HepG2 (cell line): ENCODE data around the gene MRNIP. TPM values are rescaled to one million over a fixed set of nuclear protein-coding genes. Genes with fewer than 3 reads are reported as not detected.

ENCODE experiments used
- ATAC-seq: fragments of 200-7000 bp; cut with Tn5 transposase; 3 replicates; pipeline ENCODE4 v1.9.1; 2020; ENCODE audit warnings: mild to moderate bottlenecking, moderate library complexity
- BruUV-seq: library from RNA; stranded (reverse); fragments of 400-500 nt; replicated peaks from 2 replicates; lab custom pipeline; 2021; lab: Mats Ljungman, UMichigan
- CTCF ChIA-PET: fragments of 300-600 bp; formaldehyde crosslinking; extraction: SDS; loops from one replicate; lab custom pipeline; 2021; ENCODE audit warnings: low total read pairs, inconsistent platforms, low intra/inter-chr PET ratio; lab: Yijun Ruan, JAX
- POLR2A ChIA-PET: fragments of 350-600 bp; sonication (Branson Sonifier 250); formaldehyde crosslinking; loops from one replicate; lab custom pipeline; 2020; ENCODE audit warnings: antibody characterized with exemption, inconsistent platforms; lab: Yijun Ruan, JAX
- DNase-seq: peaks from one replicate; pipeline ENCODE4 v3.0.0-alpha.2; 2015; ENCODE audit warnings: low spot score
- FAIRE-seq: peaks from 3 replicates; lab custom pipeline; 2011; peaks lifted over from hg19 to GRCh38; lab: Jason Lieb, UNC
- H2AFZ ChIP-seq: one replicate; pipeline ENCODE4 v1.6.1; 2011; ENCODE audit warnings: low read length, inconsistent platforms
- H3K27ac ChIP-seq: fragments of 300-600 bp; 3 replicates; pipeline ENCODE4 v1.8.0; 2011; ENCODE audit warnings: mixed run types, mild to moderate bottlenecking, mixed read lengths, low read length, inconsistent platforms; ENCODE audit not compliant: insufficient read depth; ENCODE audit errors: extremely low read length
- H3K27me3 ChIP-seq, 2 experiments: fragments of 200-600 bp in 1 of 2; 2 replicates in 1 of 2; 3 replicates in 1 of 2; pipeline versions ENCODE4 v1.6.0 to v1.8.0; 2011; ENCODE audit warnings: low read length in 2 of 2, mild to moderate bottlenecking in 2 of 2, moderate library complexity in 2 of 2, inconsistent platforms in 1 of 2; ENCODE audit not compliant: insufficient read depth in 2 of 2, control insufficient read depth in 1 of 2
- H3K36me3 ChIP-seq, 2 experiments: fragments of 200-600 bp in 1 of 2; replicated peaks in 1 of 2; 2 replicates in 1 of 2; 3 replicates in 1 of 2; pipeline versions ENCODE4 v1.5.1 to v1.8.0; 2011; ENCODE audit warnings: low read length in 2 of 2, inconsistent platforms in 1 of 2; ENCODE audit not compliant: insufficient read depth in 2 of 2, control insufficient read depth in 1 of 2
- H3K4me1 ChIP-seq: 2 replicates; pipeline ENCODE4 v1.5.1; 2012; ENCODE audit warnings: low read length, inconsistent platforms; ENCODE audit not compliant: insufficient read depth
- H3K4me2 ChIP-seq: 2 replicates; pipeline ENCODE4 v1.6.0; 2011; ENCODE audit warnings: low read depth, low read length, inconsistent platforms
- H3K4me3 ChIP-seq, 3 experiments: fragments of 200-600 bp in 1 of 3; sonication (generic), shearing (Covaris generic) in 1 of 3; replicated peaks in 1 of 3; 2 replicates each; pipeline ENCODE4 v1.5.1; 2011 to 2016; ENCODE audit warnings: low read length in 3 of 3, inconsistent platforms in 2 of 3, low read depth in 2 of 3, mild to moderate bottlenecking in 2 of 3, control low read depth in 1 of 3, mixed read lengths in 1 of 3; ENCODE audit not compliant: insufficient read depth in 1 of 3
- H3K79me2 ChIP-seq: one replicate; pipeline ENCODE4 v1.6.1; 2011; ENCODE audit warnings: low read length, inconsistent platforms; ENCODE audit not compliant: insufficient read depth
- H3K9ac ChIP-seq: 2 replicates; pipeline ENCODE4 v1.6.0; 2011; ENCODE audit warnings: mild to moderate bottlenecking, low read depth, low read length, inconsistent platforms; ENCODE audit not compliant: insufficient read depth
- H3K9me3 ChIP-seq: 2 replicates; pipeline ENCODE4 v1.5.1; 2012; ENCODE audit warnings: mild to moderate bottlenecking, low read length
- H4K20me1 ChIP-seq: 2 replicates; pipeline ENCODE4 v1.6.0; 2011; ENCODE audit warnings: inconsistent platforms, mild to moderate bottlenecking, low read length, moderate library complexity; ENCODE audit not compliant: insufficient read depth
- AGO1 ChIP-seq: fragments of 200-400 bp; formaldehyde crosslinking; IDR thresholded peaks from 2 replicates; pipeline ENCODE4 v1.6.1; 2017; ENCODE audit warnings: mild to moderate bottlenecking, low read depth, low read length, moderate library complexity; ENCODE audit not compliant: poor library complexity, severe bottlenecking
- CENPT ChIP-seq: sonication (generic); formaldehyde crosslinking; IDR thresholded peaks from 2 replicates; pipeline ENCODE4 v1.8.0; 2022; ENCODE audit warnings: low read depth, mild to moderate bottlenecking, moderate library complexity, missing genetic modification reagents
- EP300 ChIP-seq, 3 experiments: sonication (generic) in 1 of 3; formaldehyde crosslinking in 1 of 3; IDR thresholded peaks; 2 replicates each; pipeline versions ENCODE4 v1.5.1 to v1.6.1; 2011 to 2020; ENCODE audit warnings: low read depth in 2 of 3, low read length in 2 of 3, borderline replicate concordance in 1 of 3, improper control_type of control experiment in 1 of 3, mild to moderate bottlenecking in 1 of 3, missing genetic modification reagents in 1 of 3, moderate library complexity in 1 of 3
- RBFOX2 ChIP-seq: fragments of 200-400 bp; formaldehyde crosslinking; IDR thresholded peaks from 2 replicates; pipeline ENCODE4 v1.6.1; 2017; ENCODE audit warnings: low read depth, mild to moderate bottlenecking, low read length
- ZBED4 ChIP-seq: sonication (generic); formaldehyde crosslinking; IDR thresholded peaks from 2 replicates; pipeline ENCODE4 v1.4.0; 2020; ENCODE audit warnings: missing genetic modification reagents, borderline replicate concordance
- ZKSCAN1 ChIP-seq: fragments of 150-350 bp; IDR thresholded peaks from 2 replicates; pipeline ENCODE4 v1.6.1; 2014; ENCODE audit warnings: low read length
- ZMYM3 ChIP-seq: sonication (generic); formaldehyde crosslinking; IDR thresholded peaks from 2 replicates; pipeline ENCODE4 v1.5.1; 2020; ENCODE audit warnings: mild to moderate bottlenecking, missing genetic modification reagents
- ZNF280D ChIP-seq: sonication (generic); formaldehyde crosslinking; IDR thresholded peaks from 2 replicates; pipeline ENCODE4 v1.5.1; 2020; ENCODE audit warnings: mild to moderate bottlenecking, missing genetic modification reagents
- ZNF577 ChIP-seq: sonication (generic); formaldehyde crosslinking; IDR thresholded peaks from 2 replicates; pipeline ENCODE4 v1.4.0; 2020; ENCODE audit warnings: mild to moderate bottlenecking, low read depth, missing genetic modification reagents, borderline replicate concordance
- ZNF788 ChIP-seq: sonication (generic); formaldehyde crosslinking; IDR thresholded peaks from 2 replicates; pipeline ENCODE4 v1.5.0; 2020; ENCODE audit warnings: mild to moderate bottlenecking, missing genetic modification reagents, borderline replicate concordance
- WGBS: methylation state at CpG from one replicate; pipeline ENCODE4 v1.1.6; 2017; ENCODE audit warnings: low lambda C conversion rate; 5-methylcytosine and 5-hydroxymethylcytosine counted together
- in situ Hi-C: cut with HindIII; loops from 2 replicates; pipeline ENCODE4 v1.10.0; 2017; ENCODE audit warnings: low pct_unique_long_range_greater_than_20kb; ENCODE audit not compliant: extremely low pct_ligation_motif_present
- intact Hi-C: fragments of 100-400 bp; cut with micrococcal nuclease; formaldehyde crosslinking; loops from one replicate; pipeline ENCODE4 v1.10.0; 2022; ENCODE audit not compliant: unreplicated experiment
- polyA plus RNA-seq, 8 experiments: library from polyadenylated mRNA; depleted of rRNA in 3 of 8; stranded (reverse) in 7 of 8; unstranded in 1 of 8; fragments of >200 nt; fragmentation: Illumina TruSeq in 4 of 8; extraction: Trizol in 4 of 8; gene quantifications; 2 replicates each; pipeline versions ENCODE4 v1.2.1 to v1.2.3, GENCODE V29; 2011 to 2016; ENCODE audit warnings: low read depth in 4 of 8, missing spikeins in 1 of 8, mixed read lengths in 1 of 8; ENCODE audit not compliant: insufficient read depth in 1 of 8
- total RNA-seq, 5 experiments: library from RNA; depleted of rRNA; stranded (reverse); fragments of >200 nt; fragmentation: Illumina TruSeq; extraction: Trizol; gene quantifications; 2 replicates each; pipeline ENCODE4 v1.2.3, GENCODE V29; 2016; ENCODE audit warnings: low read depth in 1 of 5
- TF ChIP-seq, protein P1 (sequence below), 2 experiments: IDR thresholded peaks; 2 replicates each; pipeline ENCODE4 v1.6.1; 2011 to 2012; ENCODE audit warnings: low read length in 2 of 2, borderline replicate concordance in 1 of 2, low read depth in 1 of 2, mild to moderate bottlenecking in 1 of 2, moderate library complexity in 1 of 2

The MRNIP gene
- total and polyA plus RNA-seq, 2 of the 13 experiments (the other 11 are each of a cell fraction or from before 2014, with no cell fraction given) = 15.5 to 34.1 TPM

GRCh38 chr5:179829732-179830435, 28.7 kb downstream of the MRNIP start:
- WGBS = 91% methylated on average over 7 of the region's 7 CpGs
- no peak for ATAC-seq
- Histone ChIP-seq H3K4me2 (no peak overlapping the region), H3K4me3 (no peak overlapping the region), H3K4me1 (peaks cover 54% of the 10 kb centered on the region), H3K27ac (no peak overlapping the region), H3K9ac (no peak overlapping the region), H4K20me1 (peaks cover 31% of the 10 kb centered on the region), H3K79me2 (peaks cover 10% of the 10 kb centered on the region), H3K27me3 (no peaks in the 10 kb centered on the region), H2AFZ (no peak overlapping the region), H3K9me3 (no peaks in the 10 kb centered on the region), H3K36me3 (peaks cover 38 to 79% of the 10 kb centered on the region in 2 experiments)
- BruUV-seq = no TSS peak
- DNase-seq = no peak
- in situ Hi-C loops = no loop called here
- FAIRE-seq = no peak
- intact Hi-C loops = no loop called here
- ChIA-PET CTCF (no interaction called here), POLR2A (interaction anchor here (1.0 to 2.0 kb wide), 3 partner anchors 8 to 28 kb away, joined by 5 to 7 read pairs (median 6); no protein-coding TSS in a partner anchor)
- TF ChIP-seq RBFOX2 (peak; percentile 76), ZKSCAN1 (no peak), ZNF788 (CRISPR knock-in tag) (no peak), ZBED4 (no peak), EP300 (IDR thresholded peaks at IDR 0.05; ENCODE audit: low read depth in 2 of 2, low read length in 2 of 2) (no peak), EP300 (CRISPR knock-in tag; IDR thresholded peaks at IDR 0.05; ENCODE audit: borderline replicate concordance) (no peak), ZNF280D (CRISPR knock-in tag) (no peak), ZMYM3 (CRISPR knock-in tag) (no peak), ZNF577 (CRISPR knock-in tag) (no peak), CENPT (CRISPR knock-in tag) (no peak), AGO1 (no peak)
- TF ChIP-seq, protein P1, sequence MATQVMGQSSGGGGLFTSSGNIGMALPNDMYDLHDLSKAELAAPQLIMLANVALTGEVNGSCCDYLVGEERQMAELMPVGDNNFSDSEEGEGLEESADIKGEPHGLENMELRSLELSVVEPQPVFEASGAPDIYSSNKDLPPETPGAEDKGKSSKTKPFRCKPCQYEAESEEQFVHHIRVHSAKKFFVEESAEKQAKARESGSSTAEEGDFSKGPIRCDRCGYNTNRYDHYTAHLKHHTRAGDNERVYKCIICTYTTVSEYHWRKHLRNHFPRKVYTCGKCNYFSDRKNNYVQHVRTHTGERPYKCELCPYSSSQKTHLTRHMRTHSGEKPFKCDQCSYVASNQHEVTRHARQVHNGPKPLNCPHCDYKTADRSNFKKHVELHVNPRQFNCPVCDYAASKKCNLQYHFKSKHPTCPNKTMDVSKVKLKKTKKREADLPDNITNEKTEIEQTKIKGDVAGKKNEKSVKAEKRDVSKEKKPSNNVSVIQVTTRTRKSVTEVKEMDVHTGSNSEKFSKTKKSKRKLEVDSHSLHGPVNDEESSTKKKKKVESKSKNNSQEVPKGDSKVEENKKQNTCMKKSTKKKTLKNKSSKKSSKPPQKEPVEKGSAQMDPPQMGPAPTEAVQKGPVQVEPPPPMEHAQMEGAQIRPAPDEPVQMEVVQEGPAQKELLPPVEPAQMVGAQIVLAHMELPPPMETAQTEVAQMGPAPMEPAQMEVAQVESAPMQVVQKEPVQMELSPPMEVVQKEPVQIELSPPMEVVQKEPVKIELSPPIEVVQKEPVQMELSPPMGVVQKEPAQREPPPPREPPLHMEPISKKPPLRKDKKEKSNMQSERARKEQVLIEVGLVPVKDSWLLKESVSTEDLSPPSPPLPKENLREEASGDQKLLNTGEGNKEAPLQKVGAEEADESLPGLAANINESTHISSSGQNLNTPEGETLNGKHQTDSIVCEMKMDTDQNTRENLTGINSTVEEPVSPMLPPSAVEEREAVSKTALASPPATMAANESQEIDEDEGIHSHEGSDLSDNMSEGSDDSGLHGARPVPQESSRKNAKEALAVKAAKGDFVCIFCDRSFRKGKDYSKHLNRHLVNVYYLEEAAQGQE (IDR thresholded peaks at IDR 0.05; ENCODE audit: borderline replicate concordance in 1 of 2, low read depth in 1 of 2, low read length in 2 of 2) = no peak
